HCT116 (cell line): ENCODE results near the gene PLD1. TPM values are rescaled to one million over a fixed set of nuclear protein-coding genes. Genes with fewer than 3 reads are reported as not detected.

Experiments
- ATAC-seq: fragments of 200-7000 bp; cut with Tn5 transposase; 2 replicates; pipeline ENCODE4 v1.9.1; 2020; ENCODE audit warnings: mild to moderate bottlenecking, moderate library complexity
- BruUV-seq: library from RNA; stranded (reverse); fragments of 400-500 nt; replicated peaks from 2 replicates; lab custom pipeline; 2021; lab: Mats Ljungman, UMichigan
- CTCF ChIA-PET: fragments of 300-600 bp; sonication (Branson Sonifier 250); formaldehyde crosslinking; loops from one replicate; lab custom pipeline; 2021; ENCODE audit warnings: antibody characterized with exemption; lab: Charles Lee
- POLR2A ChIA-PET: fragments of 300-600, 350-600 bp; sonication (Branson Sonifier 250); formaldehyde crosslinking; loops from one replicate; lab custom pipeline; 2021; ENCODE audit warnings: antibody characterized with exemption; lab: Charles Lee
- RAD21 ChIA-PET, 2 experiments: fragments of 300-600 bp; sonication (Branson Sonifier 250); formaldehyde crosslinking; loops; one replicate each; lab custom pipeline; 2023; ENCODE audit warnings: low total read pairs in 2 of 2; ENCODE audit not compliant: uncharacterized antibody in 2 of 2, unreplicated experiment in 2 of 2, low non-redundant PET in 1 of 2; lab: Charles Lee
- DNase-seq: peaks from one replicate; pipeline ENCODE4 v3.0.0-alpha.2; 2010; ENCODE audit warnings: low read depth, low spot score
- H2AFZ ChIP-seq: fragments of 200-600 bp; shearing (Covaris generic), sonication (generic); 2 replicates; pipeline ENCODE4 v1.6.1; 2017; ENCODE audit warnings: low read depth, mixed run types, mixed read lengths, antibody characterized with exemption, low read length; ENCODE audit not compliant: poor library complexity, severe bottlenecking
- H3K27ac ChIP-seq: 2 replicates; pipeline ENCODE4 v1.5.1; 2012; ENCODE audit warnings: low read depth, low read length
- H3K27me3 ChIP-seq: fragments of 200-600 bp; sonication (generic); 2 replicates; pipeline ENCODE4 v1.6.1; 2016; ENCODE audit warnings: mixed run types, low read length, mixed read lengths; ENCODE audit not compliant: insufficient read depth
- H3K36me3 ChIP-seq, 2 experiments: fragments of 200-500 bp in 1 of 2; fragments of 200-600 bp in 1 of 2; sonication (Bioruptor generic) in 1 of 2; sonication (generic) in 1 of 2; 2 replicates each; pipeline versions ENCODE4 v1.5.1 to v1.6.1; 2014 to 2016; ENCODE audit warnings: low read length in 2 of 2, inconsistent platforms in 1 of 2, mixed read lengths in 1 of 2, mixed run types in 1 of 2; ENCODE audit not compliant: insufficient read depth in 2 of 2, control insufficient read depth in 1 of 2
- H3K4me1 ChIP-seq, 2 experiments: fragments of 200-600 bp in 1 of 2; sonication (generic) in 1 of 2; 2 replicates each; pipeline versions ENCODE4 v1.5.1 to v1.6.1; 2012 to 2017; ENCODE audit warnings: low read length in 2 of 2, inconsistent platforms in 1 of 2, mild to moderate bottlenecking in 1 of 2, mixed read lengths in 1 of 2, mixed run types in 1 of 2, moderate library complexity in 1 of 2; ENCODE audit not compliant: insufficient read depth in 2 of 2, control insufficient read depth in 1 of 2
- H3K4me2 ChIP-seq: fragments of 200-600 bp; sonication (generic); 2 replicates; pipeline ENCODE4 v1.6.1; 2017; ENCODE audit warnings: mixed run types, low read length, mixed read lengths
- H3K4me3 ChIP-seq, 2 experiments: fragments of 200-600 bp in 1 of 2; sonication (generic) in 1 of 2; replicated peaks in 1 of 2; 2 replicates each; pipeline ENCODE4 v1.5.1; 2011 to 2016; ENCODE audit warnings: low read length in 2 of 2, control low read depth in 1 of 2, low read depth in 1 of 2, mild to moderate bottlenecking in 1 of 2, mixed read lengths in 1 of 2, mixed run types in 1 of 2
- H3K79me2 ChIP-seq: fragments of 200-600 bp; sonication (generic); 2 replicates; pipeline ENCODE4 v1.6.1; 2017; ENCODE audit warnings: mild to moderate bottlenecking, mixed run types, low read length, moderate library complexity, mixed read lengths; ENCODE audit not compliant: insufficient read depth
- H3K9ac ChIP-seq: fragments of 200-600 bp; sonication (generic); 2 replicates; pipeline ENCODE4 v1.6.1; 2016; ENCODE audit warnings: low read length, mixed read lengths
- H3K9me2 ChIP-seq: fragments of 200-600 bp; sonication (generic), shearing (Covaris generic); 2 replicates; pipeline ENCODE4 v1.6.1; 2017; ENCODE audit warnings: mixed run types, mild to moderate bottlenecking, moderate library complexity; ENCODE audit not compliant: insufficient read depth
- H3K9me3 ChIP-seq, 2 experiments: fragments of 200-500 bp in 1 of 2; fragments of 200-600 bp in 1 of 2; sonication (Bioruptor generic) in 1 of 2; sonication (generic) in 1 of 2; 2 replicates each; pipeline ENCODE4 v1.6.1; 2014 to 2017; ENCODE audit warnings: low read length in 2 of 2, mixed read lengths in 2 of 2, inconsistent platforms in 1 of 2, low read depth in 1 of 2, mild to moderate bottlenecking in 1 of 2, mixed run types in 1 of 2, moderate library complexity in 1 of 2; ENCODE audit not compliant: control insufficient read depth in 1 of 2, insufficient read depth in 1 of 2
- H4K20me1 ChIP-seq: fragments of 200-600 bp; sonication (generic), shearing (Covaris generic); 2 replicates; pipeline ENCODE4 v1.6.1; 2017; ENCODE audit warnings: mixed run types, mild to moderate bottlenecking, moderate library complexity; ENCODE audit not compliant: insufficient read depth
- CEBPB ChIP-seq: IDR thresholded peaks from 2 replicates; pipeline ENCODE4 v1.6.1; 2012; ENCODE audit warnings: low read depth
- ELF1 ChIP-seq: IDR thresholded peaks from 2 replicates; pipeline ENCODE4 v1.6.1; 2012; ENCODE audit warnings: low read depth, borderline replicate concordance
- EZH2 ChIP-seq: fragments of 200-600 bp; sonication (generic); IDR thresholded peaks from 2 replicates; pipeline ENCODE4 v1.6.1; 2017; ENCODE audit warnings: antibody characterized with exemption, mixed run types
- EZH2phosphoT487 ChIP-seq: fragments of 200-600 bp; IDR thresholded peaks from 2 replicates; pipeline ENCODE4 v1.6.1; 2018; ENCODE audit warnings: antibody characterized with exemption, borderline replicate concordance
- JUND ChIP-seq: IDR thresholded peaks from 2 replicates; pipeline ENCODE4 v1.6.1; 2012
- POLR2AphosphoS5 ChIP-seq: IDR thresholded peaks from 2 replicates; pipeline ENCODE4 v1.6.1; 2011; ENCODE audit warnings: mild to moderate bottlenecking, low read depth, low read length, moderate library complexity
- SIN3A ChIP-seq: IDR thresholded peaks from 2 replicates; pipeline ENCODE4 v1.6.1; 2012; ENCODE audit warnings: low read depth
- SP1 ChIP-seq: IDR thresholded peaks from 2 replicates; pipeline ENCODE4 v1.6.1; 2012; ENCODE audit warnings: low read depth
- SRF ChIP-seq: IDR thresholded peaks from 2 replicates; pipeline ENCODE4 v1.6.1; 2012; ENCODE audit warnings: low read depth
- TCF7L2 ChIP-seq: IDR thresholded peaks from 2 replicates; pipeline ENCODE4 v1.7.0; 2011; ENCODE audit warnings: borderline replicate concordance, inconsistent platforms; ENCODE audit not compliant: insufficient read depth, insufficient read length; ENCODE audit errors: extremely low read depth
- YY1 ChIP-seq: IDR thresholded peaks from 2 replicates; pipeline ENCODE4 v1.6.1; 2011; ENCODE audit warnings: low read length, low read depth, moderate library complexity, mild to moderate bottlenecking; ENCODE audit not compliant: insufficient replicate concordance; ENCODE audit errors: extremely low read depth
- ZFX ChIP-seq: fragments of 450-650 bp; IDR thresholded peaks from 2 replicates; pipeline ENCODE4 v1.6.1; 2017
- intact Hi-C: fragments of 100-400 bp; cut with micrococcal nuclease; formaldehyde crosslinking; loops from 2 replicates; pipeline ENCODE4 v1.10.0; 2022
- total RNA-seq: library from RNA; stranded (reverse); gene quantifications from one replicate; pipeline ENCODE4 v1.2.1, GENCODE V29; 2021; ENCODE audit not compliant: unreplicated experiment
- TF ChIP-seq, protein P1 (sequence below): IDR thresholded peaks from 2 replicates; pipeline ENCODE4 v1.6.1; 2011; ENCODE audit warnings: mild to moderate bottlenecking, low read length, moderate library complexity; ENCODE audit not compliant: insufficient replicate concordance; ENCODE audit errors: extremely low read depth
- TF ChIP-seq, protein P2 (sequence below): IDR thresholded peaks from 2 replicates; pipeline ENCODE4 v1.6.1; 2012
- TF ChIP-seq, protein P3 (sequence below): IDR thresholded peaks from 2 replicates; pipeline ENCODE4 v1.6.1; 2012
- TF ChIP-seq, protein P4 (sequence below), 3 experiments: fragments of 200-600 bp in 1 of 3; sonication (generic) in 1 of 3; IDR thresholded peaks in 2 of 3; conservative IDR thresholded peaks in 1 of 3; 2 replicates each; pipeline ENCODE4 v1.5.1; 2012 to 2017; ENCODE audit warnings: low read depth in 2 of 3, low read length in 2 of 3, antibody characterized with exemption in 1 of 3, borderline replicate concordance in 1 of 3, control low read depth in 1 of 3, mild to moderate bottlenecking in 1 of 3, mixed read lengths in 1 of 3, mixed run types in 1 of 3, moderate library complexity in 1 of 3; ENCODE audit not compliant: insufficient read depth in 1 of 3

Gene PLD1
- total RNA-seq, 1 experiment from 2014 or later = 8.4 TPM

- no peaks in the 10 kb centered on the region for H3K79me2 ChIP-seq
- TF ChIP-seq, protein P1, sequence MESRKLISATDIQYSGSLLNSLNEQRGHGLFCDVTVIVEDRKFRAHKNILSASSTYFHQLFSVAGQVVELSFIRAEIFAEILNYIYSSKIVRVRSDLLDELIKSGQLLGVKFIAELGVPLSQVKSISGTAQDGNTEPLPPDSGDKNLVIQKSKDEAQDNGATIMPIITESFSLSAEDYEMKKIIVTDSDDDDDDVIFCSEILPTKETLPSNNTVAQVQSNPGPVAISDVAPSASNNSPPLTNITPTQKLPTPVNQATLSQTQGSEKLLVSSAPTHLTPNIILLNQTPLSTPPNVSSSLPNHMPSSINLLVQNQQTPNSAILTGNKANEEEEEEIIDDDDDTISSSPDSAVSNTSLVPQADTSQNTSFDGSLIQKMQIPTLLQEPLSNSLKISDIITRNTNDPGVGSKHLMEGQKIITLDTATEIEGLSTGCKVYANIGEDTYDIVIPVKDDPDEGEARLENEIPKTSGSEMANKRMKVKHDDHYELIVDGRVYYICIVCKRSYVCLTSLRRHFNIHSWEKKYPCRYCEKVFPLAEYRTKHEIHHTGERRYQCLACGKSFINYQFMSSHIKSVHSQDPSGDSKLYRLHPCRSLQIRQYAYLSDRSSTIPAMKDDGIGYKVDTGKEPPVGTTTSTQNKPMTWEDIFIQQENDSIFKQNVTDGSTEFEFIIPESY = no peak
- TF ChIP-seq SRF (no peak), EZH2 (no peak), ZFX (no peak), SIN3A (no peak), SP1 (no peak), POLR2AphosphoS5 (no peak), EZH2phosphoT487 (no peak), YY1 (no peak), CEBPB (no peak), TCF7L2 (no peak), ELF1 (no peak), JUND (no peak)
- TF ChIP-seq, protein P2, sequence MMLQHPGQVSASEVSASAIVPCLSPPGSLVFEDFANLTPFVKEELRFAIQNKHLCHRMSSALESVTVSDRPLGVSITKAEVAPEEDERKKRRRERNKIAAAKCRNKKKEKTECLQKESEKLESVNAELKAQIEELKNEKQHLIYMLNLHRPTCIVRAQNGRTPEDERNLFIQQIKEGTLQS = no peak
- TF ChIP-seq, protein P3, sequence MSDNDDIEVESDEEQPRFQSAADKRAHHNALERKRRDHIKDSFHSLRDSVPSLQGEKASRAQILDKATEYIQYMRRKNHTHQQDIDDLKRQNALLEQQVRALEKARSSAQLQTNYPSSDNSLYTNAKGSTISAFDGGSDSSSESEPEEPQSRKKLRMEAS = no peak
- TF ChIP-seq, protein P4, sequence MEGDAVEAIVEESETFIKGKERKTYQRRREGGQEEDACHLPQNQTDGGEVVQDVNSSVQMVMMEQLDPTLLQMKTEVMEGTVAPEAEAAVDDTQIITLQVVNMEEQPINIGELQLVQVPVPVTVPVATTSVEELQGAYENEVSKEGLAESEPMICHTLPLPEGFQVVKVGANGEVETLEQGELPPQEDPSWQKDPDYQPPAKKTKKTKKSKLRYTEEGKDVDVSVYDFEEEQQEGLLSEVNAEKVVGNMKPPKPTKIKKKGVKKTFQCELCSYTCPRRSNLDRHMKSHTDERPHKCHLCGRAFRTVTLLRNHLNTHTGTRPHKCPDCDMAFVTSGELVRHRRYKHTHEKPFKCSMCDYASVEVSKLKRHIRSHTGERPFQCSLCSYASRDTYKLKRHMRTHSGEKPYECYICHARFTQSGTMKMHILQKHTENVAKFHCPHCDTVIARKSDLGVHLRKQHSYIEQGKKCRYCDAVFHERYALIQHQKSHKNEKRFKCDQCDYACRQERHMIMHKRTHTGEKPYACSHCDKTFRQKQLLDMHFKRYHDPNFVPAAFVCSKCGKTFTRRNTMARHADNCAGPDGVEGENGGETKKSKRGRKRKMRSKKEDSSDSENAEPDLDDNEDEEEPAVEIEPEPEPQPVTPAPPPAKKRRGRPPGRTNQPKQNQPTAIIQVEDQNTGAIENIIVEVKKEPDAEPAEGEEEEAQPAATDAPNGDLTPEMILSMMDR (IDR thresholded peaks at IDR 0.05 in 2 of 3, conservative IDR thresholded peaks at IDR 0.05 in 1 of 3; ENCODE audit: borderline replicate concordance in 1 of 3, insufficient read depth in 1 of 3, low read depth in 2 of 3, low read length in 2 of 3) = no peak
- TF ChIP-seq, all 23 proteins: peak for 0
- Histone ChIP-seq H3K9me2 (no peaks in the 10 kb centered on the region; the same call in 1 of the 2 replicates), H3K27me3 (no peaks in the 10 kb centered on the region), H3K4me2 (no peak overlapping the region), H3K4me3 (no peak overlapping the region), H3K36me3 (no peaks in the 10 kb centered on the region), H4K20me1 (no peaks in the 10 kb centered on the region), H3K27ac (no peak overlapping the region), H3K4me1 (no peaks in the 10 kb centered on the region), H3K9ac (no peak overlapping the region), H2AFZ (no peak overlapping the region), H3K9me3 (no peaks in the 10 kb centered on the region)
- BruUV-seq = no TSS peak
- ChIA-PET POLR2A (no interaction called here), CTCF (no interaction called here), RAD21 (no interaction called here)
- intact Hi-C loops = no loop called here
- DNase-seq (no peak), ATAC-seq (no peak)
Measured at GRCh38 chr3:171845481-171846284, 35.4 kb upstream of the PLD1 start.
